SH-SY5Y (cell line): ENCODE results near the gene RFPL1.

Experiments
- GATA2 ChIP-seq: IDR thresholded peaks from 2 replicates; pipeline ENCODE4 v1.6.1; 2011; ENCODE audit warnings: mild to moderate bottlenecking, low read depth, low read length
- GATA3 ChIP-seq: IDR thresholded peaks from 2 replicates; pipeline ENCODE4 v1.6.1; 2011; ENCODE audit warnings: low read depth, mild to moderate bottlenecking, low read length, moderate library complexity

DNA sequence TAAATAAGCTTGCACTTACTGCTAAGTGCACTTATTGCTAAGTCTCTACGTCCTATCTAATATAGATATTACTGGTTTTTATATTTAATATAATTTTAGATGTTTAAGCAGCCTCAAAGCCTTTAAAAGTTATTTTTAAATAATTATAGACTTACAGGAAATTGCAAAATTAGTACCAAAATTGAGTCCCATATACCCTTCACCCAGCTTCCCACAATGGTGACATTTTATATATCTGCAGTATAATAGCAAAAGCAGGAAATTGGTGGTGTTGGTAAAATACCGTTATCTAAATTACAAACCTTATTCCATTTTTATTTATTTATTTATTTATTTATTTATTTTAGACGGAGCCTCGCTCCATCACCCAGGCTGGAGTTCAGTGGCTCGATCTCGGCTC lies 48.1 kb upstream of the RFPL1 start:
- TF ChIP-seq GATA2 (no peak), GATA3 (no peak)
